GM18951 (cell line): ENCODE measurements around the gene CRTAC1.

Source experiments
- POLR2A ChIP-seq: IDR thresholded peaks from 4 replicates; pipeline ENCODE4 v1.6.1; 2011; ENCODE audit warnings: mild to moderate bottlenecking; ENCODE audit not compliant: insufficient read length, insufficient read depth; ENCODE audit errors: extremely low read depth
- in situ Hi-C: fragments of 300-500 bp; cut with MboI; formaldehyde crosslinking; loops from one replicate; pipeline ENCODE4 v1.12.0; 2022; ENCODE audit warnings: low sequenced_read_pairs, mixed read lengths, inconsistent platforms; ENCODE audit not compliant: unreplicated experiment

CRTAC1 gene

DNA sequence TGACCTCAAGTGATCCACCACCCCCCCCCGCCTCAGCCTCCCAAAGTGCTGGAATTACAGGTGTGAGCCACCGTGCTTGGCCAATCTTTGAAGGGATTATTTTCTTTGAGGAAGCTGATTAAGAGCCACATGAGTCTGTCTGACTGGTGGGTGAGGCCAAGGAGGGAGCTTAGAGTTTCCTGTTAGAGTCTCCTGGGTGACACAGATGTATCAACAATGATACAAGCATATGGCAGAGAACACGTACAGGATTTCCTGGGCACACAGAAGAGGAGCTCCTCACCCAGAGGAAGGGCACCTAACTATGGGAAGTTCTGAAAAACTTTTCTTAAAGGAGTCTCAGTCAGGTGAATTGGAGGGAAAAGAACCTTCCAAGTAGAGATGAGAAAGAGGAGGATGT is 111.4 kb downstream of the CRTAC1 start:
- in situ Hi-C loops: loop anchor here (10.0 kb wide), 1 partner anchor 126 kb away; no protein-coding TSS in a partner anchor
- no peak for TF ChIP-seq POLR2A

DNA sequence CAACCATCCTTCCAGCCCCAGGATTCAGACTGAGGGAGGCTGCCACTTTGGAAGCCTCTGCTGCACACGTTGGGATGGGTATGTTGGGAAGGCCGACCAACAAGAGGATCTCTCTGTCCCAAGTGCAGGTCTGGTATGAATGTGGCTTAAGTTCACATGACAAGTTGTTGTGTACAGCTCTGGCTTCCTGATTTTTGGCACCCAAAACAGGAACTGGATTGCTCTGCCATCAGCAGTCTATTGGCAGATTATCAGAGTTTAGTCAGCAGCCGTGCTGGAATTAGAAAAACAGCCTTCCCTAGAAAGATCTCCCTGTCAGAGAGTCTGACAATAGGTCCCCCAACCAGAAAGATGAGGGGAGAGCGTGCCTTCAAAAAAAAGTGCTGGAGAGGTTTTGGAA is 113.8 kb downstream of the CRTAC1 start:
- in situ Hi-C loops: loop anchor here (10.0 kb wide), 1 partner anchor 128 kb away; no protein-coding TSS in a partner anchor
- TF ChIP-seq POLR2A: no peak

DNA sequence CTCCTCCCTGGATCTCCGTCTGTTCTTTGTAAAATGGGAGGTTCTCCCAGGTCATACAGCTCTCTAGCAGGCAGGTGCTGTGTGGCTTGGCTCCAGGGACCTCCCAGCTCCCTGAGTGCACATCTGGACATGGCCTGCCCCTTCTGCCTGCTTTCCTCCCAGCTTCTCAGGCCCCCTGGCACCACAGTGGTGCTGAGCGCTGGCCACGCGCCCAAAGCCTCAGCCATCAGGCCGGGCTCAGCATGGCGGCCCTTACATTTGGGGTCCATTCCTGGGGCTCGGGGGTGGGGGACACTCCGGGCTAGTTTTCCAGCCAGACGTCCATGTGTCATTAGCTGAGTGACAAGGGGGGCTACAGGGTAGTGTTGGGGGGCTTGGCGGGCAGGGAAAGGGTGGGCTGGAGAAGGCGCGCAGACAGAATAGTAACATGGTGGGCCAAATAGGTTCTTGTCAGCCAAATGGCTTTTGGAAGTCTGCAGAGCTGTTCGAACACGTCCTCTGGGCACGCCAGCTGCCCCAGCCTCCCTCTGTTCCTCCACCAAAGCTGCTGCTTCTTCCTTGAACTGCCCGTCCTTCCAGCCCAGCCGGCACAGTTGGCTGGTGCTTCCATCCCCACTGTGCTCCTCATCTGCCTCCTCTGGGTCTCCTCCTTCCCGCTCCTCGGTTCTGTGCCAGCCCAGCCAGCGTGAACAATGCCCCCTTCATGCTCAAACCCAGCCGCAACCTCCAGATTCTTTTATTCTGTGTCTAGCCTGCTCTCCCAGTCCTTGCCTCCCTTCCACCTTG is 114.9 kb downstream of the CRTAC1 start:
- in situ Hi-C loops: loop anchor here (10.0 kb wide), 1 partner anchor 129 kb away; no protein-coding TSS in a partner anchor
- no peak for TF ChIP-seq POLR2A

DNA sequence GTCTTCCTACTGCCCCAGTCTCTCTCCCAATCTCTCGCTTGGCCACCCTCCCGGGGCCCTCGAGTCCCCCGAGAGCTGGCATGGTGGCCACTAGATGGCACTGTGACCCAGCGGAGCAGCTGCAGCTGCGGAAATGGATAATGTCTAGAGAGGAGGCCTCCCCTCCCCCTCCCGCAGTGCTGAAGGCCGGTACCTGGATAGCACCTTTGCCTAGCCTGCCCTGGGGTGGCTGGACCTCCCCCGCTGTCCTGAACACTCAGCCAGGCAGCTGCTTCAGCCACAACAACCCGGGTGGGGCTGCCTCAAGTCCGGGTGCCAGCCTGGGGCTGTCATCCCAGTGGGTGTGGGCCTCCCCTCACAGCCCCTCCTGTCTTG is 115.6 kb downstream of the CRTAC1 start:
- no peak for TF ChIP-seq POLR2A
- in situ Hi-C loops: loop anchor here (10.0 kb wide), 1 partner anchor 130 kb away; no protein-coding TSS in a partner anchor

DNA sequence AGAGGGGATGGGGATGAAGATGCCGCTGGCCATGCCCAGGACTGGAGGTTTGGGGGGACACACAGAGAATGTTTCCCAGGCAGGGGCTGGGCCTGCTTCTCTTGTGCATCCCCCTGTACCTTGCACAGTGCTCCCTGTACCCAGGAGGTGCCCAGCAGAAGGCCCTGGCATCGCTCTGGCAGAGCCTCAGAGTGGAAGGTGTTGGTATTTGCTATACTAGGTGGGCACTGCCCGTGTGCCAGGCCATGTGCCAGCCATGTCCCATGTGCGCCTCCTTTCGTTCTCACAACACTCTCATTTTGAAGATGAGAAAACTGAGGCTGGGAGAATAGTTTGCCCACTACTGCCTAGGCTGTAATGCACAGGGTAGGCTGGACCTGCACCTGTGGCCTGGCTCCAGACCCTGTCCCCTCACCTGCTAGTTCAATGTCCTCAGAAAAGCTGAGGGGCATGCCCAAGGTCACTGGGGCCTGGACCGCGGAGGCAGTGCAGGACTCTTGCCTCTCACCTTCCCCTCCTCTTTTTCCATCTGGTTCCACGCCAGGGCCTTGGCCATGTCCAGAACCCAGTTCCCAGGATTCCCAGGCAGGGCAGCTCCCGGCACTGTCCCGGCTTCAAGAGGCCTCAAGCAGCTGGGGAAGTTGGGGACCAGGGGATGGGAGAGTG is 116.1 kb downstream of the CRTAC1 start:
- in situ Hi-C loops: loop anchor here (10.0 kb wide), 1 partner anchor 130 kb away; no protein-coding TSS in a partner anchor
- no peak for TF ChIP-seq POLR2A

DNA sequence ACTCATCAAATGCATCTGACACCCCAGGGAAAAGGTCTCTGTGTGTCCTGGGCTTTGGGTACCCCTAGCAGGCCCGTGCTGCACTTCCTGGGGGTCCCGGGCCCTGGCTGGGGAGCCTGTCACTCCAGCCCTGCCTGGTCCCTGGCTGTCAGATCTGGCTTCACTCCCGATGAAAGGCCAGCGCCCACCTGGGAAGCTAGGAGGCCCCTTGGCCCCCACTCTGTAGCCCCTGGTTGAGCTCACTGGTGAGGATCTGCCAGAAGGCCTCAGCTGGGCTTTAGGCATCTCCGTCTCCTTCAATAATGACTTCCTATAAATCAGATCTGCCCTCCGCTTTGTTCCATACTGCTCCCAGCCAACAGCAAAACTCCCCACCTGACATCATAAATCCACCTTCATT is 116.8 kb downstream of the CRTAC1 start:
- in situ Hi-C loops: loop anchor here (10.0 kb wide), 1 partner anchor 131 kb away; no protein-coding TSS in a partner anchor
- TF ChIP-seq POLR2A: no peak

DNA sequence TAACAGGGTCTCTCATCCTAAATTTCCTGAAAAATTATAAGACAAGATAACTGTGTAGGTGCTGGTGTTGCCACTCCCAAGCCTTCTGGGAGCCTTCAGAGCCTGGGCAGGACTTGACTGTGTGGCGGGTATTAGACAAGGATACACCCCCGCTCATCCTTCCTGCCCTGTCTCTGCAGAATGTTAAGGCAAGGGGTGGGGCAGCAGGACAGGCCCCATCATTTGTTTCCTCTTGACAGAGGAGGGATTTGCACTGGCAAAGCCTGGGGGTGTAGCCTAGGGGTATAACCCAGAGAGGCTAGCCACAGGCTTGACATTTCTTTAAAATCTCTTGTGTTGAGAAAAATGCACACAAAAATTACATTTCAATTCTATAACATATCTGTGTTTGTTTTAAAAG is 117.2 kb downstream of the CRTAC1 start:
- in situ Hi-C loops: loop anchor here (10.0 kb wide), 1 partner anchor 132 kb away; no protein-coding TSS in a partner anchor
- no peak for TF ChIP-seq POLR2A

DNA sequence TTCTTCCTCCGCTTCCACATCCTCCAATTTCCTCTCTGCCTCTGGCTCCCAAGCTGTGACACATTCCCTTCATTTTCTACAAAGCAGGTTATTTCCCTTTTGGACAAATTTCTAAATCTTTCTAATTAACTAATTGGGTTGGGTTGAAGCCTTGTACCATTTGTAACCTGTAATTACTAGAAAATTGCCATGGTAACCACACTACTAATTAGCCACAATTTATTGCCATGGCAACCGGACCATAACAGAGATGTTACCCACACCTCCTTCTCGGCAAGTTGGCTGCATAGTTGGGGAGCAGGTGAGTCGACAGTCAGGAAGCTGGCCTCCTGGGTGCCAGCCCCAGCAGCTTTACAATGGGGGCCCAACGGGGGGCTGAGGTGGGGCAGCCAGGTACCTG is 119.2 kb downstream of the CRTAC1 start:
- in situ Hi-C loops: loop anchor here (10.0 kb wide), 1 partner anchor 134 kb away; no protein-coding TSS in a partner anchor
- no peak for TF ChIP-seq POLR2A

DNA sequence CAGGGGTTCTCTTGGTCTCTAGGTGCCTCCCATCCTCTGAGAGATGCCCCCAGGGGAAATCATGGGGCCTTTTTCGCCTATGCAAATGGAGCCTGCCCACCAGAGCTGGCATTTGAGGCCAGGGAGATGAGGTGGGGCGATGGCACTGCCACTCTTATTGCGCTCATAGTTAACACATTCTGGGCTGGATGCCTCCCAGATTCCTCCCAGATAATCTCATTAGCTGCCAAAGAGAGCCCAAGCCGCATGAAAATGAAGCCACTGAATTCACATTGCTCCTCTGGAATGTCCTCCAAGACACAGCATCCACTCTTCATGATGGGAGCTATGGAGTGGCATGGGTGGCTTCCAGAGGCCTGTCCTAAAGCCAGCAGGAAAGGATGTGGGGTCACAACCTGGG is 119.8 kb downstream of the CRTAC1 start:
- TF ChIP-seq POLR2A: no peak
- in situ Hi-C loops: loop anchor here (10.0 kb wide), 1 partner anchor 134 kb away; no protein-coding TSS in a partner anchor

DNA sequence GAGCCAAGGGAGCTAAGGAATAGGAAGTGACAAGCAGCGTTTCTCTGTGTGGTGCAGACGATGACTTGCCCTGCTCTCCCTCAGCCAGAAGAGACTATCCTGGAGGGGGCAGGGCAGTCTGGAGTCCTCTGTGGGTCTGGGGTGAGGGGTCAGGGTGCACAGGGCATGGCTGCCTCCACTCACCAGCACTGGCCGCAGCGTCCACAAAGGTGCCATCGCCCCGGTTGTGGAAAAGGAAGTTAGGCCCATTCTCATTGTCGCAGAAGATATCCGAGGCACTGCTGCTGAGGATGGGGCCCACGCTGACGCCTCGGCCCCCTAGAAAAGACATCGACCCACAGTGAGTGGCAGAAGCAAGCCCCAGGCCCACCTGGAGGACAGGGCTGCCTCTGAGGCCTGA is 122.6 kb downstream of the CRTAC1 start:
- TF ChIP-seq POLR2A: no peak
- in situ Hi-C loops: no loop called here

DNA sequence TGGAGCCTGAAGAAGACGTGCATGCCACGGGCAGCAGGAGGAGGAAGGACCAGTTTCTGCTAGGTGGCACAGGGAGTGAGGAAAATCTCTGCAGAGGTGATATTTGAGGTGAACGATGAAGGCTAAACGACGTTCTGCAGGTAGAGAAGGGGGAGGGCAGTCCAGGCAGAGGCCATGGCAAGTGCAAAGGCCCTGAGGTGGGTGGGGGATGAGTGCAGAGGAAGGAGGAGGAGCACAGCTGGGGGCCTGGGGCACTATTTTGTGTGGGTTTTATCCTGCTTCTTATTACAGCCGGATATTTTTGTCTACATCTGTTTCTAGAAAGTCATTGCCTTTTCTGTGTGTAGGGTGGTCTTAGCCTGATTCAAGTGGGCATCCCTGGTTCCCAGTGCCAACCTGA is 123.2 kb downstream of the CRTAC1 start:
- no peak for TF ChIP-seq POLR2A
- in situ Hi-C loops: no loop called here

DNA sequence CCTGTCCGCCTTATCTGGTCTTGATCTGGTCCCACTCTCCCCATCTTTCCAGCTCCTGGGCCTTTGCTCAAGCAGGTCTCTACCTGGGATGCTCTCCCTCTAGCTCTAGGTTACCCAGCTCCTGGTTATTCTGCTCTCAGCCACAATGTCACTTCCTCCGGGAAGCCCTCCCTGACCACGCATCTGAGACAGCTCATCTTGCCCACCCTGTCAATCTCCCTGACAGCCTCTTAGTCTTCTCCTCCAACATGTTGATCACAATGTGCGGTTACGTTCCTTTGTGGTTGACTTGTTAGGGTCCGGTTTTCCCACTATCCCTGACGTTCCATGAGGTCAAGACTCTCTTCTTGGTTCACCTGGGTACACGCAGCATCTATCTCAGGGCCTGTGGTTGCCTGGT is 125.1 kb downstream of the CRTAC1 start:
- TF ChIP-seq POLR2A: no peak
- in situ Hi-C loops: no loop called here

DNA sequence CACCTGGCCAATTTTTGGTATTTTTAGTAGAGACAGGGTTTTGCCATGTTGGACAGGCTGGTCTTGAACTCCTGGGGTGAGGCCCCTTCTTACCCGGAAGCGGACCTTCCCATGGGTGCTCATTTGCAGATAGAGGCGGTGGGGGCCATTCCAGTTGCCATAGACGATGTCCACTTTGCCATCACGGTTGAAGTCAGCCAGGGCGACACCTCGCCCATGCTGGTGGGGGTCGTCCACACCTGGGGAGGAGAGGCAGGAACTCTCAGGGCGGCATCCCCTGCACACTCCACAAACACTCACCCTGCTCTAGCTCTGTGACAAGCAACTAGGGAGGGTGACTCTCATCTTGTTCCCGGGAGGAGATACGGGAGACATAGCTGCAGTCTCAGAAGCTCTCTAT is 125.8 kb downstream of the CRTAC1 start:
- TF ChIP-seq POLR2A: no peak
- in situ Hi-C loops: no loop called here

DNA sequence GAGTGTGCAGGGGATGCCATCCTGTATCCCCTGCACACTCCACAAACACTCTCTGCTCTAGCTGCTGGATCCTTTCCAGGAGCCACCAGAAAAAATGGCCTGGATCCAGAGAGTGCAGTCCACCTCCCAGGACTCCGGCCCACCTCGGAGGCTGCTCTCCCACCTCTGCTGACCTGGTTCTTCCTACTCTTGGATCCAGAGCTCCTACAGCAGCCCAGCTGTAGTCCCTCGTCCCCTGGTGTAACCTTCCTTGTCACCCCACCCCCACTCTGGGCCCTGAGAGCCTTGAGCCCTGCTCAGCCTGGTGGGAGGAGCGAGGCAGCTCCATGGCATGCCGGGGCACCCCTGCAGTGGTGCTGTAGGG is 126.4 kb downstream of the CRTAC1 start:
- no peak for TF ChIP-seq POLR2A
- in situ Hi-C loops: no loop called here
